Measurements from ENCODE around the gene RTKN2. TPM values are rescaled to one million over a fixed set of nuclear protein-coding genes. Genes with fewer than 3 reads are reported as not detected.

Gene RTKN2, protein sequence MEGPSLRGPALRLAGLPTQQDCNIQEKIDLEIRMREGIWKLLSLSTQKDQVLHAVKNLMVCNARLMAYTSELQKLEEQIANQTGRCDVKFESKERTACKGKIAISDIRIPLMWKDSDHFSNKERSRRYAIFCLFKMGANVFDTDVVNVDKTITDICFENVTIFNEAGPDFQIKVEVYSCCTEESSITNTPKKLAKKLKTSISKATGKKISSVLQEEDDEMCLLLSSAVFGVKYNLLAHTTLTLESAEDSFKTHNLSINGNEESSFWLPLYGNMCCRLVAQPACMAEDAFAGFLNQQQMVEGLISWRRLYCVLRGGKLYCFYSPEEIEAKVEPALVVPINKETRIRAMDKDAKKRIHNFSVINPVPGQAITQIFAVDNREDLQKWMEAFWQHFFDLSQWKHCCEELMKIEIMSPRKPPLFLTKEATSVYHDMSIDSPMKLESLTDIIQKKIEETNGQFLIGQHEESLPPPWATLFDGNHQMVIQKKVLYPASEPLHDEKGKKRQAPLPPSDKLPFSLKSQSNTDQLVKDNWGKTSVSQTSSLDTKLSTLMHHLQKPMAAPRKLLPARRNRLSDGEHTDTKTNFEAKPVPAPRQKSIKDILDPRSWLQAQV
- 15.9 TPM for polyA plus RNA-seq (2013, experiment 1 of 2)
- 15.9 TPM for polyA plus RNA-seq (2013, experiment 2 of 2)

- under 1% methylated on average over 63 of the region's 63 CpGs for WGBS
- H3K9me3 ChIP-seq (ENCODE audit: insufficient read depth, low read depth, low read length) = no peaks in the 10 kb centered on the region
- peaks cover 12% of the 10 kb centered on the region for H3K27me3 ChIP-seq (ENCODE audit: insufficient read depth, low read length)
- H3K27ac ChIP-seq (ENCODE audit: low read depth, low read length) = peak within 1 kb of the TSS; percentile 83
- peaks cover 18% of the 10 kb centered on the region for H3K4me1 ChIP-seq (ENCODE audit: insufficient read depth, low read length)
- no peaks in the 10 kb centered on the region for H3K36me3 ChIP-seq (ENCODE audit: insufficient read depth, low read length)
- peak within 1 kb of the TSS; percentile 91 for H3K9ac ChIP-seq (ENCODE audit: low read depth, low read length)
- peak within 1 kb of the TSS; percentile 96 for H3K4me3 ChIP-seq (ENCODE audit: low read length)
Measured at GRCh38 chr10:62268399-62269114, at the start of gene RTKN2. Gene RTKN2, minus strand, starts transcription at chr10:62268844. Its CDS starts 234 bp downstream, at chr10:62268610.

DNA sequence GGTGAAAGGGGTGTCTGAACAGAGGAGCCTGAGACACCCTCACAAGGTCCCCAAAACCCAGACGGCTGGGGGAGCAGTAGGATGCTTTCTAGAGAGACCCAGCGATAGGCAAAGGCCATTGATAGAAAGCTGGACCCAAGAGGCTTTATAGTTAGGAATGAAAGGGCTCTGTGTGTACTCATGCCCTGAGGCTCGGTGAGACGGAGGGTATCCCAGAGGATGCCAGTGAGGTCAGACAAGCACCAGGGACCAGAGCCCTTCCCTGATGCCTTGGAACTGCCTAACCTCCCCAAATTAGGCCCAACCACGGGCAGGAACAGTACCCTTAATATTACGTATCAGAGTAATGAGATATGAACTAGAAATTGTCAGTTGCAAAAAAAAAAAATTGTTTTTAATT, 48.6 kb upstream of the RTKN2 start:
- Histone ChIP-seq H3K4me3 (ENCODE audit: low read length) (no peak overlapping the region), H3K36me3 (ENCODE audit: insufficient read depth, low read length) (no peaks in the 10 kb centered on the region), H3K27me3 (ENCODE audit: insufficient read depth, low read length) (no peaks in the 10 kb centered on the region), H3K9me3 (ENCODE audit: insufficient read depth, low read depth, low read length) (no peaks in the 10 kb centered on the region), H3K9ac (ENCODE audit: low read depth, low read length) (no peak overlapping the region), H3K27ac (ENCODE audit: low read depth, low read length) (no peak overlapping the region), H3K4me1 (ENCODE audit: insufficient read depth, low read length) (no peaks in the 10 kb centered on the region)
- 89% methylated on average over 5 of the region's 6 CpGs for whole genome bisulfite sequencing

DNA sequence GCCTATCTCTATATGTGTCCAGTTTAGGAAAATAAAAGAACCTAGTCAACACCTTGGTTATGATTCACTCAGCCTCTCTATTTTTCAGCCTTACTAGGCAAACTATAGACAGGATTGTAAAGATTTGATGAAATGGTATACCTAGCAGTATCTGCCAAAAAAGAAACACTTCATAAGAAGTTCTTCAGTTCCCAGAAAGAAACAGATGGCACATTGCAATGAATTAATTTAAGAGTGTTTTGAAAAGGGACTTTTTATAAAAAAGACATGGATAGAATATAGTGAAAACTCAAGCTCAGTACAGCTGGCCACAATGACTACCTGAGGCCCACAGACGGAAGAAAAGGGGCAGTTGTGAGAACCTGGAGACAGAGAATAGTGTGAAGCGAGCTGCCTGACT, 40.6 kb upstream of the RTKN2 start:
- H3K36me3 ChIP-seq (ENCODE audit: insufficient read depth, low read length) = no peaks in the 10 kb centered on the region
- H3K4me3 ChIP-seq (ENCODE audit: low read length) = no peak overlapping the region
- 0 out of 2 replicates have a peak, but pooled peaks cover 3% of the 10 kb centered on the region for H3K4me1 ChIP-seq (ENCODE audit: insufficient read depth, low read length)
- 97% methylated on average over 2 of the region's 2 CpGs for WGBS
- H3K27ac ChIP-seq (ENCODE audit: low read depth, low read length) = no peak overlapping the region
- no peaks in the 10 kb centered on the region for H3K9me3 ChIP-seq (ENCODE audit: insufficient read depth, low read depth, low read length)
- H3K9ac ChIP-seq (ENCODE audit: low read depth, low read length) = no peak overlapping the region
- no peaks in the 10 kb centered on the region for H3K27me3 ChIP-seq (ENCODE audit: insufficient read depth, low read length)

DNA sequence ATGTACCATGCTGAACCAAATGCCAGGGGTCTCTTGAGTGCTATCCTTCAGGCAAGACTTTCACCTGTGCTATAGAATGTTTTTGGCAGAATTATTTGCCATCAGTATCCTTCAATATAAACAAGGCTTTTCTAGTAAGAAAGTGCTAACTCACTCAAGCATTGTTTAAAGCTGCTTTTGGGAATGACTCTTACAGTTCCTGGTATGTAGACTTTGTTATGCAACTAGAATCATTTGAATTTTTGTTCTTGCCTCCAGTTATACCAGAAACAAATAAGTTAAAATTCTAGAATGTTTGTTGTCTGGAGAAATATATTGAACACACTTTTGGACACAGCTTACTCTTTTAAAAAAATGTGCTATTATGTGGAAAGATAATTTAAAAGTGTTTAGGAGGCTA, 39.5 kb upstream of the RTKN2 start:
- Histone ChIP-seq H3K27ac (ENCODE audit: low read depth, low read length) (no peak overlapping the region), H3K9me3 (ENCODE audit: insufficient read depth, low read depth, low read length) (no peaks in the 10 kb centered on the region), H3K9ac (ENCODE audit: low read depth, low read length) (no peak overlapping the region)

GRCh38 chr10:62307635-62308034, 39.0 kb upstream of the RTKN2 start:
- Histone ChIP-seq H3K4me3 (ENCODE audit: low read length) (no peak overlapping the region), H3K27ac (ENCODE audit: low read depth, low read length) (no peak overlapping the region), H3K9ac (ENCODE audit: low read depth, low read length) (no peak overlapping the region), H3K36me3 (ENCODE audit: insufficient read depth, low read length) (no peaks in the 10 kb centered on the region), H3K9me3 (ENCODE audit: insufficient read depth, low read depth, low read length) (no peaks in the 10 kb centered on the region), H3K4me1 (ENCODE audit: insufficient read depth, low read length) (0 out of 2 replicates have a peak, but pooled peaks cover 3% of the 10 kb centered on the region), H3K27me3 (ENCODE audit: insufficient read depth, low read length) (no peaks in the 10 kb centered on the region)
- 49% methylated on average over 2 of the region's 4 CpGs for WGBS

More for the DNA sequence above, 39.5 kb upstream of the RTKN2 start:
- no peaks in the 10 kb centered on the region for H3K27me3 ChIP-seq (ENCODE audit: insufficient read depth, low read length)
- H3K4me1 ChIP-seq (ENCODE audit: insufficient read depth, low read length) = 0 out of 2 replicates have a peak, but pooled peaks cover 3% of the 10 kb centered on the region
- H3K36me3 ChIP-seq (ENCODE audit: insufficient read depth, low read length) = no peaks in the 10 kb centered on the region
- H3K4me3 ChIP-seq (ENCODE audit: low read length) = no peak overlapping the region

DNA sequence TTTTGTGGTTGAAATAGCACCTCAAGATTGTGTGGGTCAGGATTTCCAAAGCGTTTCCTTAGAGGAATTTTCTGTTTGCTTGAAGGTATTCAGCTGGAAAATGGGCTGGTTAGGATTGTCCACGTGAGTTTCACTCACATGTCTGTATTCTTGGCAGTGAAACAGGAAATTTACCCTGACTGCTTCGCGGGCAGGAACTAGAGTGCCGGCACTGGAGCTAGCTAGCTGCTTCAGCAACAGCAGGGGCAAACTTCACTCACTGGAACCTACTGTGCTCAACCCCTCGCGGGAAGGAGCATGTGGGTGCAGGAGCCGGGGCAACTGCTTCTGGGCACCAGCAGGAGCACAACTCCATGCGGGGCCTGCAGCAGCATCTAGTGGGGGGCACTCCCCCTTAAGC, 38.0 kb upstream of the RTKN2 start:
- 95% methylated on average over 9 of the region's 9 CpGs for WGBS
- Histone ChIP-seq H3K27me3 (ENCODE audit: insufficient read depth, low read length) (no peaks in the 10 kb centered on the region), H3K4me1 (ENCODE audit: insufficient read depth, low read length) (0 out of 2 replicates have a peak, but pooled peaks cover 3% of the 10 kb centered on the region), H3K9me3 (ENCODE audit: insufficient read depth, low read depth, low read length) (no peaks in the 10 kb centered on the region), H3K4me3 (ENCODE audit: low read length) (no peak overlapping the region), H3K36me3 (ENCODE audit: insufficient read depth, low read length) (no peaks in the 10 kb centered on the region), H3K27ac (ENCODE audit: low read depth, low read length) (no peak overlapping the region), H3K9ac (ENCODE audit: low read depth, low read length) (no peak overlapping the region)

- H3K36me3 ChIP-seq (ENCODE audit: insufficient read depth, low read length) = no peaks in the 10 kb centered on the region
- no peak overlapping the region for H3K4me3 ChIP-seq (ENCODE audit: low read length)
- H3K27ac ChIP-seq (ENCODE audit: low read depth, low read length) = no peak overlapping the region
- H3K4me1 ChIP-seq (ENCODE audit: insufficient read depth, low read length) = 0 out of 2 replicates have a peak, but pooled peaks cover 3% of the 10 kb centered on the region
- H3K9me3 ChIP-seq (ENCODE audit: insufficient read depth, low read depth, low read length) = no peaks in the 10 kb centered on the region
- no peaks in the 10 kb centered on the region for H3K27me3 ChIP-seq (ENCODE audit: insufficient read depth, low read length)
- 75% methylated on average over 1 of the region's 1 CpG for WGBS
- no peak overlapping the region for H3K9ac ChIP-seq (ENCODE audit: low read depth, low read length)
Measured at GRCh38 chr10:62305813-62306212, 37.2 kb upstream of the RTKN2 start.

GRCh38 chr10:62303922-62304321, 35.3 kb upstream of the RTKN2 start:
- Histone ChIP-seq H3K27ac (ENCODE audit: low read depth, low read length) (no peak overlapping the region), H3K4me1 (ENCODE audit: insufficient read depth, low read length) (0 out of 2 replicates have a peak, but pooled peaks cover 3% of the 10 kb centered on the region), H3K9me3 (ENCODE audit: insufficient read depth, low read depth, low read length) (no peaks in the 10 kb centered on the region), H3K36me3 (ENCODE audit: insufficient read depth, low read length) (no peaks in the 10 kb centered on the region), H3K27me3 (ENCODE audit: insufficient read depth, low read length) (no peaks in the 10 kb centered on the region), H3K9ac (ENCODE audit: low read depth, low read length) (no peak overlapping the region), H3K4me3 (ENCODE audit: low read length) (no peak overlapping the region)
- 97% methylated on average over 7 of the region's 7 CpGs for WGBS

GRCh38 chr10:62302760-62303159, 34.1 kb upstream of the RTKN2 start:
- no peak overlapping the region for H3K27ac ChIP-seq (ENCODE audit: low read depth, low read length)
- no peak overlapping the region for H3K9ac ChIP-seq (ENCODE audit: low read depth, low read length)
- no peak overlapping the region for H3K4me3 ChIP-seq (ENCODE audit: low read length)
- no peaks in the 10 kb centered on the region for H3K4me1 ChIP-seq (ENCODE audit: insufficient read depth, low read length)
- H3K9me3 ChIP-seq (ENCODE audit: insufficient read depth, low read depth, low read length) = no peaks in the 10 kb centered on the region
- H3K27me3 ChIP-seq (ENCODE audit: insufficient read depth, low read length) = no peaks in the 10 kb centered on the region
- H3K36me3 ChIP-seq (ENCODE audit: insufficient read depth, low read length) = no peaks in the 10 kb centered on the region
- 92% methylated on average over 4 of the region's 4 CpGs for WGBS

DNA sequence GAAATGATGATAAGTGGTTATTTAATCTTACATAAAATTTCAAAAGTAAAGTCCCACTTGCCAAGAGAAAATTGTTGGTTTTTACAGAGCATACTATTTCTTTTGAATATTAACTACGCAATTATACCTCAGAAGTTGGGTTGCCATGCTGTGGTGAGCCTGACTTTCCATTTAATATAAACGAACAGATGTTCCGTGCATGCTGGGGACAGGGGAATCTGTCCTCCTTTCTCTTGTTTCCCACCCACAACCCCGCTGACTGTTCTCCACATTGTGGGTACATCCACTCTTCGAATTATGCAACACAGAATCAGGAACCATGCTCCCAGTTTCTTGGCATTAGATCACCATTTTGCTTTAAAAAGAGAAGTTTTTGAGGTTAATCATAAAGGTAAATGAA, 29.2 kb upstream of the RTKN2 start:
- Histone ChIP-seq H3K4me1 (ENCODE audit: insufficient read depth, low read length) (no peaks in the 10 kb centered on the region), H3K9me3 (ENCODE audit: insufficient read depth, low read depth, low read length) (no peaks in the 10 kb centered on the region), H3K36me3 (ENCODE audit: insufficient read depth, low read length) (no peaks in the 10 kb centered on the region), H3K4me3 (ENCODE audit: low read length) (no peak overlapping the region), H3K9ac (ENCODE audit: low read depth, low read length) (no peak overlapping the region), H3K27me3 (ENCODE audit: insufficient read depth, low read length) (no peaks in the 10 kb centered on the region), H3K27ac (ENCODE audit: low read depth, low read length) (no peak overlapping the region)
- WGBS = 76% methylated on average over 5 of the region's 5 CpGs

DNA sequence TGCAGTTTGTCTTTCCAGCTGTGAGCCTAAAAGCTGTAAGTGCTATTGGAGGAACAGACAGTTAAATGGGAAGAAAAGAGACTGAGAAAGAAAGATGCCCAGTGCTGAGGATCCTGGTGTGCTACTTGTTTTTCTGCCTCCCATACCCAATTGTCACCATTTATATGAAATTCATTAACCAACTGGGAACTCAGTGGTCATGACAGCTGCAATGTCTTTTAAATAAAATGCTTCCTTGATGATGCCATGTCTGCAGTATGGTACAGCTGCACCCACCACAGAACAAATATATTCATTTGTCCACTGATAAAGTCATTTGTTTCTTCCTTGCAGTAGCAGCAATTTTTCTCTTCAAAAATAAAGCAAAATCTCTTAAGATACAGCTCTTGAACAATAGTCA, 15.6 kb upstream of the RTKN2 start:
- H3K4me3 ChIP-seq (ENCODE audit: low read length) = no peak overlapping the region
- H3K9me3 ChIP-seq (ENCODE audit: insufficient read depth, low read depth, low read length) = no peaks in the 10 kb centered on the region
- no peak overlapping the region for H3K27ac ChIP-seq (ENCODE audit: low read depth, low read length)

More for the DNA sequence above, 15.6 kb upstream of the RTKN2 start:
- H3K9ac ChIP-seq (ENCODE audit: low read depth, low read length) = no peak overlapping the region
- no peaks in the 10 kb centered on the region for H3K36me3 ChIP-seq (ENCODE audit: insufficient read depth, low read length)
- H3K4me1 ChIP-seq (ENCODE audit: insufficient read depth, low read length) = no peaks in the 10 kb centered on the region
- no peaks in the 10 kb centered on the region for H3K27me3 ChIP-seq (ENCODE audit: insufficient read depth, low read length)

Data from HUES64 (cell line).